Loucy (cell line): ENCODE results near the gene GSTP1.
"Not testable (repeated sequence)": the region's sequence is repeated elsewhere in the genome, so short reads cannot be mapped to it uniquely, and the experiment has no call there.

Experiments
- H2AFZ ChIP-seq: fragments of 200-600 bp; sonication (generic); 2 replicates; pipeline ENCODE4 v1.6.0; 2016; ENCODE audit warnings: antibody characterized with exemption, mild to moderate bottlenecking, low read length, moderate library complexity
- H3F3A ChIP-seq: fragments of 200-600 bp; 2 replicates; pipeline ENCODE4 v1.6.0; 2016; ENCODE audit warnings: antibody characterized with exemption, low read depth, mild to moderate bottlenecking
- H3K27me3 ChIP-seq: fragments of 200-600 bp; sonication (generic); 2 replicates; pipeline ENCODE4 v1.6.1; 2014; ENCODE audit warnings: low read length, mild to moderate bottlenecking; ENCODE audit not compliant: insufficient read depth, poor library complexity, severe bottlenecking
- H3K36me3 ChIP-seq: fragments of 200-600 bp; sonication (generic); 2 replicates; pipeline ENCODE4 v1.6.1; 2016; ENCODE audit warnings: low read length; ENCODE audit not compliant: insufficient read depth
- H3K4me1 ChIP-seq: fragments of 200-600 bp; sonication (generic); 2 replicates; pipeline ENCODE4 v1.5.1; 2014; ENCODE audit warnings: low read length, mild to moderate bottlenecking; ENCODE audit not compliant: insufficient read depth, poor library complexity, severe bottlenecking
- H3K4me2 ChIP-seq: fragments of 200-600 bp; sonication (generic); 2 replicates; pipeline ENCODE4 v1.6.0; 2014; ENCODE audit warnings: antibody characterized with exemption, low read length, low read depth, mild to moderate bottlenecking; ENCODE audit not compliant: poor library complexity, severe bottlenecking
- H3K4me3 ChIP-seq: fragments of 200-600 bp; sonication (generic); 2 replicates; pipeline ENCODE4 v1.5.1; 2014; ENCODE audit warnings: low read length, mild to moderate bottlenecking, mixed read lengths; ENCODE audit not compliant: poor library complexity, severe bottlenecking
- H3K79me2 ChIP-seq: fragments of 200-600 bp; sonication (generic); 2 replicates; pipeline ENCODE4 v1.6.1; 2014; ENCODE audit warnings: low read length; ENCODE audit not compliant: insufficient read depth
- H3K9ac ChIP-seq: fragments of 200-600 bp; sonication (generic); 2 replicates; pipeline ENCODE4 v1.6.0; 2014; ENCODE audit warnings: mild to moderate bottlenecking, low read depth, low read length, moderate library complexity; ENCODE audit not compliant: poor library complexity, severe bottlenecking
- H3K9me2 ChIP-seq: fragments of 200-600 bp; sonication (generic); replicated peaks from 2 replicates; pipeline ENCODE4 v1.6.1; 2016; ENCODE audit warnings: low read depth, low read length, mixed read lengths
- H3K9me3 ChIP-seq: fragments of 200-600 bp; sonication (generic); 2 replicates; pipeline ENCODE4 v1.6.1; 2014; ENCODE audit warnings: mild to moderate bottlenecking, antibody characterized with exemption, low read length, low read depth; ENCODE audit not compliant: insufficient read depth
- H4K20me1 ChIP-seq: fragments of 200-600 bp; sonication (generic); 2 replicates; pipeline ENCODE4 v1.6.0; 2014; ENCODE audit warnings: antibody characterized with exemption, low read length, mild to moderate bottlenecking; ENCODE audit not compliant: insufficient read depth, poor library complexity, severe bottlenecking
- EZH2phosphoT487 ChIP-seq: fragments of 200-600 bp; IDR thresholded peaks from 2 replicates; pipeline ENCODE4 v1.6.1; 2018; ENCODE audit warnings: antibody characterized with exemption, mild to moderate bottlenecking, moderate library complexity, borderline replicate concordance
- TF ChIP-seq, protein P1 (sequence below): fragments of 200-600 bp; sonication (generic); conservative IDR thresholded peaks from 2 replicates; pipeline ENCODE4 v1.5.1; 2014; ENCODE audit warnings: mild to moderate bottlenecking, antibody characterized with exemption, low read length

Gene GSTP1

DNA sequence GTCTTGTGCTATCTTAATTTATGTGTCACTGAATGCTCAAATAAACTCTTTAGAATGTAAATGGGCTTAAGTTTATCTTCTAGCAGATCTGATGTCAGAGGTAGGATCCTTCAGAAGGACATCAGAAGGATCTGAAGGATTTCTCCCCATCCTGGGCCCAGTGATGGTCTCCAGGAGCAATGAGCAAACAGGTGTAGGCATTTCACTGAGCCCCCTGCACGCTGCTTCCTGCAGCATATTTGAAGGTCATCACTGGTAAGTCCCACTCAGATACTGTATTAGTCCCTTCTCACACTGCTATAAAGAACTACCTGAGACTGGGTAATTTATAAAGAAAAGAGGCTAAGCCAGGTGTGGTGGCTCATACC is 4.5 kb downstream of the GSTP1 start:
- no peaks in the 10 kb centered on the region for H3K9me3 ChIP-seq
- no peaks in the 10 kb centered on the region for H3K9me2 ChIP-seq
- 0 out of 2 replicates have a peak, but pooled peaks cover 5% of the 10 kb centered on the region for H3F3A ChIP-seq
- H3K36me3 ChIP-seq = peaks cover 45% of the 10 kb centered on the region
- H2AFZ ChIP-seq = no peak overlapping the region
- H3K4me1 ChIP-seq = peaks cover 28% of the 10 kb centered on the region
- peak overlapping the region; percentile 8 for H3K4me3 ChIP-seq
- H3K79me2 ChIP-seq = peaks cover 50% of the 10 kb centered on the region
- H3K4me2 ChIP-seq = peak overlapping the region; percentile 99
- H3K27me3 ChIP-seq = peaks cover 7% of the 10 kb centered on the region
- H3K9ac ChIP-seq = no peak overlapping the region
- TF ChIP-seq, protein P1, sequence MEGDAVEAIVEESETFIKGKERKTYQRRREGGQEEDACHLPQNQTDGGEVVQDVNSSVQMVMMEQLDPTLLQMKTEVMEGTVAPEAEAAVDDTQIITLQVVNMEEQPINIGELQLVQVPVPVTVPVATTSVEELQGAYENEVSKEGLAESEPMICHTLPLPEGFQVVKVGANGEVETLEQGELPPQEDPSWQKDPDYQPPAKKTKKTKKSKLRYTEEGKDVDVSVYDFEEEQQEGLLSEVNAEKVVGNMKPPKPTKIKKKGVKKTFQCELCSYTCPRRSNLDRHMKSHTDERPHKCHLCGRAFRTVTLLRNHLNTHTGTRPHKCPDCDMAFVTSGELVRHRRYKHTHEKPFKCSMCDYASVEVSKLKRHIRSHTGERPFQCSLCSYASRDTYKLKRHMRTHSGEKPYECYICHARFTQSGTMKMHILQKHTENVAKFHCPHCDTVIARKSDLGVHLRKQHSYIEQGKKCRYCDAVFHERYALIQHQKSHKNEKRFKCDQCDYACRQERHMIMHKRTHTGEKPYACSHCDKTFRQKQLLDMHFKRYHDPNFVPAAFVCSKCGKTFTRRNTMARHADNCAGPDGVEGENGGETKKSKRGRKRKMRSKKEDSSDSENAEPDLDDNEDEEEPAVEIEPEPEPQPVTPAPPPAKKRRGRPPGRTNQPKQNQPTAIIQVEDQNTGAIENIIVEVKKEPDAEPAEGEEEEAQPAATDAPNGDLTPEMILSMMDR = no peak
- peaks cover 45% of the 10 kb centered on the region for H4K20me1 ChIP-seq

DNA sequence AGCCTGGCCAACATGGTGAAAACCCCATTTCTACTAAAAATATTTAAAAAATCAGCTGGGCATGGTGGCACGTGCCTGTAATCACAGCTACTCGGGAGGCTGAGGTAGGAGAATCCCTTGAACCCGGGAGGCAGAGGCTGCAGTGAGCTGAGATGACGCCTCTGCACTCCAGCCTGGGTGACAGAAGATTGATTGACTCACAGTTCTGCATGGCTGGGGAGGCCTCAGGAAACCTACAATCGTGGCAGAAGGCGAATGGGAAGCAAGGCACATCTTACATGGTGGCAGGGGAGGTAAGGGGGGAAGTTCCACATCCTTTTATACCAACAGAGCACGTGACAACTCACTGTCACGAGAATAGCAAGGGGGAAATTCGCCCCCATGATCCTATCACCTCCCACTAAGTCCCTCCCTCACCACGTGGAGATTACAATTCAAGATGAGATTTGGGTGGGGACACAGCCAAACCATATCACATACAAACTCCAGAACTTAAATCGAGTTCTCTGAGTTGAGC is 5.3 kb downstream of the GSTP1 start:
- H3K4me2 ChIP-seq, H3K9me3 ChIP-seq, H3K27me3 ChIP-seq, H2AFZ ChIP-seq, H3F3A ChIP-seq, H3K4me3 ChIP-seq, H3K9ac ChIP-seq, H3K9me2 ChIP-seq: not testable (repeated sequence)
- H4K20me1 ChIP-seq = peaks cover 42% of the 10 kb centered on the region
- peaks cover 42% of the 10 kb centered on the region for H3K79me2 ChIP-seq
- peaks cover 36% of the 10 kb centered on the region for H3K4me1 ChIP-seq
- H3K36me3 ChIP-seq = peaks cover 45% of the 10 kb centered on the region

DNA sequence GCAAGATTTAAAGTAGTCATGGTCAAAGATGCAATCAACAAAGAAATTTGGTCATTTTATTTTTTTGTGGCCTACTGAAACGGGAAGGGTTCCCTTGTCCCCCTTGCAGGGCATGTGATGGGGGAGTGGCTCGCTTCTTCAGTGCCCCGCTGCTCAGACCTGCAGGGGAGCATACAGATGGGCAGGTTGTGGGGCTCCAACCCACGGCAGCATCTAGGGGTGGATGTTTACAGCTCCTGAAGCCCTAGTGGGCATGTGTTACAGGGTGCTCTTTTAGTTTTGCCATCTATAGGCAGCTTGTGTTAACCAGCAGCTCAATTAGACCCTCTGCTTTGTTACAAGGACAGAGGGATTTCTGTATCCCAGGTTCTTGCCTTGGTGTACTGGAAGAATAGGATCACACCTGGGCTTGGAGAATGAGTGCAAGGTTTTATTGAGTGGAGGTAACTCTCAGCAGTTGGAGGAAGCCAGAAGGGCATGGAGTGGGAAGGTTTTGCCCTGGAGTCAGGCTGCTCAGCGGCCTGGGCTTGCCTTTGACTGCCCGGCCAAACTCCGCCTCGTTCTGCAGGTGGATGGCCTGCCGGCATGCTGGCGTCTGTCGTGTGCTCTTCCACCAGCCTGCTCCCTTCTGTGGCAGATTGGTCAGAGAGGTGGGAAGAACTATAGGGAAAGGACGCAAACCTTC is 9.4 kb downstream of the GSTP1 start:
- TF ChIP-seq, protein P1 = no peak
- TF ChIP-seq EZH2phosphoT487 = no peak
- no peaks in the 10 kb centered on the region for H3K9me2 ChIP-seq
- H3F3A ChIP-seq = 0 out of 2 replicates have a peak, but pooled peaks cover 2% of the 10 kb centered on the region
- no peak overlapping the region for H2AFZ ChIP-seq
- H4K20me1 ChIP-seq = peaks cover 2% of the 10 kb centered on the region
- H3K4me3 ChIP-seq = no peak overlapping the region
- H3K36me3 ChIP-seq = peaks cover 9% of the 10 kb centered on the region
- H3K27me3 ChIP-seq = no peaks in the 10 kb centered on the region
- peaks cover 2% of the 10 kb centered on the region; the same call in 1 of the 2 replicates for H3K79me2 ChIP-seq
- H3K9me3 ChIP-seq = 0 out of 2 replicates have a peak, but pooled peaks cover 4% of the 10 kb centered on the region
- peaks cover 35% of the 10 kb centered on the region for H3K4me1 ChIP-seq
- H3K9ac ChIP-seq = peak overlapping the region; percentile 50
- no peak overlapping the region for H3K4me2 ChIP-seq

DNA sequence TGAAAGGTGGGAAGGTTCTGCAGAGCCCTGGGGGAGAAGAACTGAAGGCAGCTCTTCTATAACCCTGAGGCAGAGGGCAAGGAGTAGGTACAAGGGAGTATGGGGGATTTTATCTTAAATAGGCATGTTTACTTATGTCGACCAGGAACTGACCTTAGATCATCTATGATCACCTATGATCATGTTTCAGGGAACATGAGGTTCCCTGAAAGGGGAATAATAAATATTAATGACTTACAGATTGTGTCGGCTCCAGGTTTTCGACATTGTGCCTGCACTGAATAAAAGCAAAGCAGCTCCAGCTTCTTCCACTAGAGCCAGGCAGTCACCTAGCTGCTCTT is 9.9 kb downstream of the GSTP1 start:
- Histone ChIP-seq H3K4me3 (no peak overlapping the region), H2AFZ (no peak overlapping the region), H3K27me3 (no peaks in the 10 kb centered on the region), H4K20me1 (no peaks in the 10 kb centered on the region), H3K4me2 (no peak overlapping the region), H3K36me3 (peaks cover 6% of the 10 kb centered on the region; the same call in 1 of the 2 replicates), H3F3A (no peaks in the 10 kb centered on the region), H3K9ac (peak overlapping the region; percentile 50), H3K4me1 (peaks cover 36% of the 10 kb centered on the region), H3K79me2 (no peaks in the 10 kb centered on the region), H3K9me2 (no peaks in the 10 kb centered on the region), H3K9me3 (0 out of 2 replicates have a peak, but pooled peaks cover 4% of the 10 kb centered on the region)
- TF ChIP-seq EZH2phosphoT487 = no peak
- TF ChIP-seq, protein P1 = no peak
